ENCODE data around the gene RASA1. TPM values are rescaled to one million over a fixed set of nuclear protein-coding genes. Genes with fewer than 3 reads are reported as not detected.
A peak's percentile ranks its signal among the peaks of the same experiment; 100 is the strongest.
"Not testable (repeated sequence)": the region's sequence is repeated elsewhere in the genome, so short reads cannot be mapped to it uniquely, and the experiment has no call there.

Gene RASA1
- polyA plus RNA-seq, 3 donors from 2014 or later: 1.7 to 8.7 (median 4.0) TPM

- peak overlapping the region in 2 of 6 donors; percentile 16 to 48 for H3K27ac Mint-ChIP-seq
- peaks cover 23 to 38% (median 28%) of the 10 kb centered on the region in 3 donors for H3K36me3 Mint-ChIP-seq
- peaks cover 36 to 72% of the 10 kb centered on the region in 2 donors for H3K4me1 Mint-ChIP-seq
- DNase-seq: no peak
- H3K9me3 Mint-ChIP-seq: no peaks in the 10 kb centered on the region
- no peak overlapping the region for H3K4me3 Mint-ChIP-seq
- peaks cover 0 to 2% (median 2%) of the 10 kb centered on the region in 3 donors for H3K27me3 Mint-ChIP-seq (ENCODE audit: low read depth in 3 of 3)
Observed at GRCh38 chr5:87303324-87303723, 35.6 kb downstream of the RASA1 start.

GRCh38 chr5:87306090-87306489 lies 38.4 kb downstream of the RASA1 start:
- H3K27ac Mint-ChIP-seq; H3K27me3 Mint-ChIP-seq (ENCODE audit: low read depth in 3 of 3); H3K4me3 Mint-ChIP-seq; DNase-seq; H3K9me3 Mint-ChIP-seq: not testable (repeated sequence)
- Mint-ChIP-seq H3K4me1 (peaks cover 30 to 71% of the 10 kb centered on the region in 2 donors), H3K36me3 (peaks cover 23 to 38% (median 28%) of the 10 kb centered on the region in 3 donors)

GRCh38 chr5:87307796-87308423 lies 40.2 kb downstream of the RASA1 start:
- no peak overlapping the region for H3K4me3 Mint-ChIP-seq
- H3K27ac Mint-ChIP-seq: no peak overlapping the region
- peaks cover 0 to 2% (median 2%) of the 10 kb centered on the region in 3 donors for H3K27me3 Mint-ChIP-seq (ENCODE audit: low read depth in 3 of 3)
- DNase-seq: no peak
- H3K9me3 Mint-ChIP-seq: no peaks in the 10 kb centered on the region
- peaks cover 19 to 68% of the 10 kb centered on the region in 2 donors for H3K4me1 Mint-ChIP-seq
- peaks cover 23 to 40% (median 28%) of the 10 kb centered on the region in 3 donors for H3K36me3 Mint-ChIP-seq

- no peak for DNase-seq
- H3K4me3 Mint-ChIP-seq: no peak overlapping the region
- peaks cover 2 to 14% (median 7%) of the 10 kb centered on the region in 3 donors for H3K36me3 Mint-ChIP-seq
- H3K4me1 Mint-ChIP-seq: peaks cover 39 to 81% of the 10 kb centered on the region in 2 donors
- no peaks in the 10 kb centered on the region for H3K9me3 Mint-ChIP-seq
- peaks cover 0 to 1% (median 0%) of the 10 kb centered on the region in 3 donors for H3K27me3 Mint-ChIP-seq (ENCODE audit: low read depth in 3 of 3)
- H3K27ac Mint-ChIP-seq: peak overlapping the region in 1 of 6 donors; percentile 30
Observed at GRCh38 chr5:87311405-87312279, 44.0 kb downstream of the RASA1 start.

GRCh38 chr5:87313216-87313615 lies 45.5 kb downstream of the RASA1 start:
- Mint-ChIP-seq H3K27me3 (ENCODE audit: low read depth in 3 of 3) (no peaks in the 10 kb centered on the region), H3K27ac (no peak overlapping the region)
- no peak for DNase-seq

GRCh38 chr5:87319469-87319868 lies 51.8 kb downstream of the RASA1 start:
- Mint-ChIP-seq H3K27ac (peak overlapping the region in 2 of 6 donors; percentile 27 to 31), H3K4me3 (no peak overlapping the region), H3K36me3 (peaks cover 4 to 15% (median 14%) of the 10 kb centered on the region in 3 donors), H3K4me1 (peaks cover 33 to 75% of the 10 kb centered on the region in 2 donors), H3K27me3 (ENCODE audit: low read depth in 3 of 3) (peaks cover 0 to 1% (median 0%) of the 10 kb centered on the region in 3 donors), H3K9me3 (no peaks in the 10 kb centered on the region)
- no peak for DNase-seq

More at GRCh38 chr5:87313216-87313615, 45.5 kb downstream of the RASA1 start:
- H3K9me3 Mint-ChIP-seq: no peaks in the 10 kb centered on the region
- H3K4me3 Mint-ChIP-seq: no peak overlapping the region
- H3K4me1 Mint-ChIP-seq: peaks cover 42 to 81% of the 10 kb centered on the region in 2 donors
- peaks cover 0 to 10% (median 4%) of the 10 kb centered on the region in 3 donors for H3K36me3 Mint-ChIP-seq

GRCh38 chr5:87321605-87322004 lies 53.9 kb downstream of the RASA1 start:
- DNase-seq: no peak
- peaks cover 0 to 1% (median 0%) of the 10 kb centered on the region in 3 donors for H3K27me3 Mint-ChIP-seq (ENCODE audit: low read depth in 3 of 3)
- H3K9me3 Mint-ChIP-seq: no peaks in the 10 kb centered on the region
- H3K36me3 Mint-ChIP-seq: peaks cover 4 to 15% (median 14%) of the 10 kb centered on the region in 3 donors
- H3K4me1 Mint-ChIP-seq: peaks cover 40 to 79% of the 10 kb centered on the region in 2 donors
- H3K4me3 Mint-ChIP-seq: no peak overlapping the region
- no peak overlapping the region for H3K27ac Mint-ChIP-seq

GRCh38 chr5:87322381-87322780 lies 54.7 kb downstream of the RASA1 start:
- Mint-ChIP-seq H3K9me3 (no peaks in the 10 kb centered on the region), H3K36me3 (peaks cover 4 to 15% (median 11%) of the 10 kb centered on the region in 3 donors), H3K27ac (peak overlapping the region in 3 of 6 donors; percentile 17 to 70 (median 57)), H3K27me3 (ENCODE audit: low read depth in 3 of 3) (peaks cover 0 to 1% (median 0%) of the 10 kb centered on the region in 3 donors), H3K4me1 (peaks cover 40 to 77% of the 10 kb centered on the region in 2 donors), H3K4me3 (no peak overlapping the region)
- DNase-seq: no peak

- no peak for DNase-seq
- Mint-ChIP-seq H3K27me3 (ENCODE audit: low read depth in 3 of 3) (no peaks in the 10 kb centered on the region), H3K36me3 (peaks cover under 1 to 5% (median 3%) of the 10 kb centered on the region in 3 donors), H3K9me3 (no peaks in the 10 kb centered on the region), H3K4me3 (no peak overlapping the region), H3K4me1 (peaks cover 42 to 70% of the 10 kb centered on the region in 2 donors), H3K27ac (peak overlapping the region in 1 of 6 donors; percentile 21)
Observed at GRCh38 chr5:87327998-87328397, 60.3 kb downstream of the RASA1 start.

- Mint-ChIP-seq H3K9me3 (no peaks in the 10 kb centered on the region), H3K27me3 (ENCODE audit: low read depth in 3 of 3) (no peaks in the 10 kb centered on the region), H3K36me3 (peaks cover 8 to 14% (median 8%) of the 10 kb centered on the region in 3 donors), H3K4me3 (no peak overlapping the region), H3K4me1 (peaks cover 34 to 59% of the 10 kb centered on the region in 2 donors), H3K27ac (peak overlapping the region in 1 of 6 donors; percentile 39)
- no peak for DNase-seq
Observed at GRCh38 chr5:87329114-87329513, 61.4 kb downstream of the RASA1 start.

- H3K9me3 Mint-ChIP-seq: no peaks in the 10 kb centered on the region
- H3K4me3 Mint-ChIP-seq: peak overlapping the region in 3 of 5 donors; percentile 7 to 84 (median 74)
- no peak for DNase-seq
- no peaks in the 10 kb centered on the region for H3K27me3 Mint-ChIP-seq (ENCODE audit: low read depth in 3 of 3)
- H3K27ac Mint-ChIP-seq: peak overlapping the region; percentile 85 to 95 (median 94)
- peaks cover 29 to 39% (median 32%) of the 10 kb centered on the region in 3 donors for H3K36me3 Mint-ChIP-seq
- H3K4me1 Mint-ChIP-seq: peaks cover 26 to 34% of the 10 kb centered on the region in 2 donors
Observed at GRCh38 chr5:87339986-87340385, 72.3 kb downstream of the RASA1 start.

- DNase-seq: peak; percentile 49 to 67 (median 58)
- Mint-ChIP-seq H3K4me1 (peaks cover 26 to 34% of the 10 kb centered on the region in 2 donors), H3K27me3 (ENCODE audit: low read depth in 3 of 3) (no peaks in the 10 kb centered on the region), H3K9me3 (no peaks in the 10 kb centered on the region), H3K27ac (peak overlapping the region; percentile 85 to 95 (median 94)), H3K4me3 (peak overlapping the region; percentile 74 to 86 (median 82)), H3K36me3 (peaks cover 26 to 34% (median 28%) of the 10 kb centered on the region in 3 donors)
Observed at GRCh38 chr5:87340716-87341115, 73.0 kb downstream of the RASA1 start.

- Mint-ChIP-seq H3K27me3 (ENCODE audit: low read depth in 3 of 3) (no peaks in the 10 kb centered on the region), H3K9me3 (no peaks in the 10 kb centered on the region), H3K4me3 (no peak overlapping the region), H3K27ac (peak overlapping the region in 1 of 6 donors; percentile 29), H3K36me3 (peaks cover 17 to 31% (median 22%) of the 10 kb centered on the region in 3 donors), H3K4me1 (peaks cover 8 to 16% of the 10 kb centered on the region in 2 donors)
- DNase-seq: no peak
Observed at GRCh38 chr5:87347272-87347671, 79.6 kb downstream of the RASA1 start.
